DOHH2 (cell line): Measurements from ENCODE around the gene NFIA.

Experiments used
- H3F3A ChIP-seq: fragments of 200-600 bp; sonication (generic), shearing (Covaris generic); 2 replicates; pipeline ENCODE4 v1.6.0; 2016; ENCODE audit warnings: antibody characterized with exemption, mild to moderate bottlenecking; ENCODE audit not compliant: control insufficient read depth, insufficient read depth
- H3K27ac ChIP-seq: fragments of 200-600 bp; sonication (generic); 2 replicates; pipeline ENCODE4 v1.5.1; 2014; ENCODE audit warnings: low read depth, mild to moderate bottlenecking, low read length, moderate library complexity
- H3K27me3 ChIP-seq: fragments of 200-600 bp; sonication (generic); 2 replicates; pipeline ENCODE4 v1.6.1; 2014; ENCODE audit warnings: mild to moderate bottlenecking, low read length, mixed read lengths; ENCODE audit not compliant: control insufficient read depth
- H3K36me3 ChIP-seq: fragments of 200-600 bp; sonication (generic); 2 replicates; pipeline ENCODE4 v1.6.1; 2014; ENCODE audit warnings: mild to moderate bottlenecking, low read length, moderate library complexity, mixed read lengths; ENCODE audit not compliant: control insufficient read depth
- H3K4me1 ChIP-seq: fragments of 200-600 bp; sonication (generic); 2 replicates; pipeline ENCODE4 v1.6.1; 2014; ENCODE audit warnings: mild to moderate bottlenecking, low read length, mixed read lengths; ENCODE audit not compliant: control insufficient read depth
- H3K4me2 ChIP-seq: fragments of 200-600 bp; sonication (generic); 2 replicates; pipeline ENCODE4 v1.6.0; 2014; ENCODE audit warnings: mild to moderate bottlenecking, low read length, moderate library complexity
- H3K4me3 ChIP-seq: fragments of 200-600 bp; sonication (generic); 2 replicates; pipeline ENCODE4 v1.5.1; 2014; ENCODE audit warnings: mild to moderate bottlenecking, low read length, mixed read lengths
- H3K79me2 ChIP-seq: fragments of 200-600 bp; sonication (generic); 2 replicates; pipeline ENCODE4 v1.6.1; 2014; ENCODE audit warnings: mild to moderate bottlenecking, low read length, mixed read lengths; ENCODE audit not compliant: control insufficient read depth
- H3K9me2 ChIP-seq: fragments of 200-600 bp; sonication (generic); replicated peaks from 2 replicates; pipeline ENCODE4 v1.6.1; 2014; ENCODE audit warnings: mild to moderate bottlenecking, low read length, mixed read lengths; ENCODE audit not compliant: control insufficient read depth
- H3K9me3 ChIP-seq: fragments of 200-600 bp; sonication (generic); 2 replicates; pipeline ENCODE4 v1.6.1; 2014; ENCODE audit warnings: antibody characterized with exemption, low read length, mixed read lengths; ENCODE audit not compliant: control insufficient read depth, insufficient read depth
- H4K20me1 ChIP-seq: fragments of 200-600 bp; sonication (generic); 2 replicates; pipeline ENCODE4 v1.6.0; 2014; ENCODE audit warnings: low read depth, mild to moderate bottlenecking, antibody characterized with exemption, low read length, moderate library complexity; ENCODE audit not compliant: control insufficient read depth, insufficient read depth
- CTCF ChIP-seq: fragments of 200-600 bp; sonication (generic); IDR thresholded peaks from one replicate; pipeline ENCODE4 v1.5.1; 2014; ENCODE audit warnings: antibody characterized with exemption, mild to moderate bottlenecking, low read depth, low read length; ENCODE audit not compliant: poor library complexity, severe bottlenecking
- EZH2phosphoT487 ChIP-seq: fragments of 200-600 bp; sonication (generic); IDR thresholded peaks from 2 replicates; pipeline ENCODE4 v1.6.1; 2017; ENCODE audit warnings: borderline replicate concordance, mild to moderate bottlenecking, antibody characterized with exemption, low read length, moderate library complexity, mixed read lengths

The NFIA gene

GRCh38 chr1:61326713-61327112, 244.4 kb downstream of the NFIA start:
- TF ChIP-seq EZH2phosphoT487, result no peak
- TF ChIP-seq CTCF, result no peak
- no peaks in the 10 kb centered on the region for H3K36me3 ChIP-seq
- H3K79me2 ChIP-seq, result no peaks in the 10 kb centered on the region
- H3K4me1 ChIP-seq, result no peaks in the 10 kb centered on the region
- H3K27ac ChIP-seq, result no peak overlapping the region
- no peaks in the 10 kb centered on the region for H3K27me3 ChIP-seq
- no peaks in the 10 kb centered on the region for H4K20me1 ChIP-seq
- no peaks in the 10 kb centered on the region for H3K9me3 ChIP-seq
- H3F3A ChIP-seq, result no peaks in the 10 kb centered on the region
- no peak overlapping the region for H3K4me2 ChIP-seq
- H3K9me2 ChIP-seq, result no peaks in the 10 kb centered on the region
- no peak overlapping the region for H3K4me3 ChIP-seq

- Histone ChIP-seq H3K27ac (no peak overlapping the region), H3K79me2 (no peaks in the 10 kb centered on the region), H3K36me3 (no peaks in the 10 kb centered on the region), H3K9me2 (no peaks in the 10 kb centered on the region), H3K4me1 (no peaks in the 10 kb centered on the region), H3F3A (no peaks in the 10 kb centered on the region), H3K27me3 (no peaks in the 10 kb centered on the region), H4K20me1 (no peaks in the 10 kb centered on the region), H3K9me3 (no peaks in the 10 kb centered on the region), H3K4me2 (no peak overlapping the region), H3K4me3 (no peak overlapping the region)
- TF ChIP-seq CTCF (no peak), EZH2phosphoT487 (no peak)
These were observed 245.1 kb downstream of the NFIA start for GRCh38 chr1:61327436-61327835.

- H3K9me3 ChIP-seq, result no peaks in the 10 kb centered on the region
- H3K4me1 ChIP-seq, result no peaks in the 10 kb centered on the region
- no peak overlapping the region for H3K4me2 ChIP-seq
These were observed 247.2 kb downstream of the NFIA start for GRCh38 chr1:61329556-61329955.

More at GRCh38 chr1:61329556-61329955, 247.2 kb downstream of the NFIA start:
- Histone ChIP-seq H3F3A (no peaks in the 10 kb centered on the region), H3K36me3 (0 out of 2 replicates have a peak, but pooled peaks cover 2% of the 10 kb centered on the region), H3K4me3 (no peak overlapping the region), H4K20me1 (no peaks in the 10 kb centered on the region), H3K27me3 (no peaks in the 10 kb centered on the region), H3K9me2 (no peaks in the 10 kb centered on the region), H3K27ac (no peak overlapping the region), H3K79me2 (no peaks in the 10 kb centered on the region)
- TF ChIP-seq CTCF, result no peak
- TF ChIP-seq EZH2phosphoT487, result no peak
